Thoracic aorta (tissue), 2 donors: Measurements from ENCODE around the gene CPN2. TPM values are rescaled to one million over a fixed set of nuclear protein-coding genes. Genes with fewer than 3 reads are reported as not detected.

ENCODE experiments used
- ATAC-seq: fragments of 150-250 bp; one replicate; pipeline ENCODE4 v1.8.0; 2017; ENCODE audit warnings: low read depth; ENCODE audit not compliant: insufficient number of reproducible peaks, low FRiP score
- DNase-seq: peaks from one replicate; pipeline ENCODE4 v3.0.0-alpha.2; 2020; ENCODE audit warnings: low spot score
- H3K27ac ChIP-seq, 2 donors: fragments of 200-600 bp; sonication (generic); 1 replicate in 1 of 2; 2 replicates in 1 of 2; pipeline ENCODE4 v1.5.1; 2016; ENCODE audit warnings: mild to moderate bottlenecking in 2 of 2, moderate library complexity in 2 of 2
- H3K27me3 ChIP-seq: fragments of 200-600 bp; sonication (generic); replicated peaks from 2 replicates; pipeline ENCODE4 v1.6.0; 2016; ENCODE audit warnings: mild to moderate bottlenecking; ENCODE audit not compliant: insufficient read depth
- H3K36me3 ChIP-seq: fragments of 200-600 bp; sonication (generic); one replicate; pipeline ENCODE4 v1.5.1; 2016
- H3K4me1 ChIP-seq, 2 donors: fragments of 200-600 bp; sonication (generic); 1 replicate in 1 of 2; 2 replicates in 1 of 2; pipeline versions ENCODE4 v1.5.1 to v1.6.0; 2016; ENCODE audit warnings: low read depth in 2 of 2, mild to moderate bottlenecking in 1 of 2; ENCODE audit not compliant: control insufficient read depth in 1 of 2
- H3K4me3 ChIP-seq: fragments of 200-600 bp; sonication (generic); 2 replicates; pipeline ENCODE4 v1.5.1; 2016; ENCODE audit warnings: mild to moderate bottlenecking
- H3K9me3 ChIP-seq: fragments of 200-600 bp; sonication (generic); 2 replicates; pipeline ENCODE4 v1.5.1; 2016
- CTCF ChIP-seq: fragments of 200-600 bp; sonication (generic); IDR thresholded peaks from one replicate; pipeline ENCODE4 v1.5.1; 2019; ENCODE audit warnings: antibody characterized with exemption
- total RNA-seq, 2 donors: library from RNA; depleted of rRNA; stranded (reverse); fragments of >200 nt; gene quantifications; one replicate each; pipeline versions ENCODE4 v1.1.0 to v1.2.3, GENCODE V29; 2016

CPN2 gene
- total RNA-seq, 2 donors from 2014 or later = not detected

GRCh38 chr3:194330160-194330559 lies 21.0 kb downstream of the CPN2 start:
- ATAC-seq (no peak), DNase-seq (no peak)
- no peak overlapping the region for H3K27ac ChIP-seq
- no peak for TF ChIP-seq CTCF
- H3K4me1 ChIP-seq = peaks cover 4 to 6% of the 10 kb centered on the region in 2 donors
- H3K36me3 ChIP-seq = no peaks in the 10 kb centered on the region
- no peaks in the 10 kb centered on the region for H3K9me3 ChIP-seq
- H3K4me3 ChIP-seq = no peak overlapping the region
- H3K27me3 ChIP-seq = peaks cover 3% of the 10 kb centered on the region

GRCh38 chr3:194329583-194329965 lies 21.6 kb downstream of the CPN2 start:
- Histone ChIP-seq H3K4me1 (peaks cover 4 to 6% of the 10 kb centered on the region in 2 donors), H3K27me3 (peaks cover 3% of the 10 kb centered on the region), H3K27ac (no peak overlapping the region), H3K9me3 (no peaks in the 10 kb centered on the region), H3K36me3 (no peaks in the 10 kb centered on the region), H3K4me3 (no peak overlapping the region)
- ATAC-seq (no peak), DNase-seq (no peak)
- TF ChIP-seq CTCF = no peak

GRCh38 chr3:194328942-194329582 lies 22.1 kb downstream of the CPN2 start:
- Histone ChIP-seq H3K27ac (no peak overlapping the region), H3K27me3 (peaks cover 3% of the 10 kb centered on the region), H3K4me1 (peaks cover 4 to 11% of the 10 kb centered on the region in 2 donors), H3K9me3 (no peaks in the 10 kb centered on the region), H3K36me3 (no peaks in the 10 kb centered on the region), H3K4me3 (no peak overlapping the region)
- TF ChIP-seq CTCF = no peak
- ATAC-seq (no peak), DNase-seq (no peak)

GRCh38 chr3:194328053-194328657 lies 23.0 kb downstream of the CPN2 start:
- Histone ChIP-seq H3K9me3 (no peaks in the 10 kb centered on the region), H3K4me3 (no peak overlapping the region), H3K4me1 (peaks cover 3 to 12% of the 10 kb centered on the region in 2 donors), H3K27ac (no peak overlapping the region), H3K36me3 (no peaks in the 10 kb centered on the region), H3K27me3 (peaks cover under 1% of the 10 kb centered on the region)
- DNase-seq (no peak), ATAC-seq (no peak)
- TF ChIP-seq CTCF = no peak

- Histone ChIP-seq H3K4me3 (no peak overlapping the region), H3K9me3 (no peaks in the 10 kb centered on the region), H3K27me3 (no peaks in the 10 kb centered on the region), H3K36me3 (no peaks in the 10 kb centered on the region), H3K4me1 (peaks cover 3 to 11% of the 10 kb centered on the region in 2 donors), H3K27ac (no peak overlapping the region)
- no peak for TF ChIP-seq CTCF
- ATAC-seq = no peak
- no peak for DNase-seq
Observed at GRCh38 chr3:194327218-194328052, 23.7 kb downstream of the CPN2 start.
